ENCODE data around the gene PLN. TPM values are rescaled to one million over a fixed set of nuclear protein-coding genes. Genes with fewer than 3 reads are reported as not detected.

The PLN gene
- total RNA-seq, 2 donors from 2014 or later: 0.16 to 0.52 TPM

GRCh38 chr6:118603372-118603771, 55.3 kb downstream of the PLN start:
- Mint-ChIP-seq H3K9me3 (no peaks in the 10 kb centered on the region), H3K36me3 (ENCODE audit: low read depth) (peaks cover 43% of the 10 kb centered on the region)

DNA sequence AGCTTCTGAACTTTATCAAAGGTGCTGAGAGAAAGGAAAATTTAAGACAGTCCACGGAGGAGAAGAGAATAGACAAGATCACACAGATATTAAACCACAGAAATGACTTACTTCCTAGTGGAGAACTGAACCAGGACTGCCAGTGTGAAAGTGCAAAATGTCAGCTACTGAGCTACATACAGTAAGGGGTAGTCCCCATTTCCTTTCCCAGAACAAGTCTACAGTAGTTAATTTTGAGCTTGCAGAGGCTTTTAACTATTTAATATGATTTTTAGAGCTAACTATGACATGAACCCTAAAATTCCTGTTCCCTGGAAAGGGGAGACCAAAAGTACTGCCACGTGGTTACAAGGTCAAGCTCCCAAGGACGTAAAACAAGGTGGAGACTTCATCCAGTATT, 58.2 kb downstream of the PLN start:
- H3K4me3 Mint-ChIP-seq: peak overlapping the region; percentile 45
- peak overlapping the region; percentile 58 for H3K27ac Mint-ChIP-seq
- peaks cover 30% of the 10 kb centered on the region for H3K4me1 Mint-ChIP-seq
- ATAC-seq (replicated peaks): peak; percentile 64
- H3K9me3 Mint-ChIP-seq: no peaks in the 10 kb centered on the region
- peaks cover 53% of the 10 kb centered on the region for H3K36me3 Mint-ChIP-seq (ENCODE audit: low read depth)
- H3K27me3 Mint-ChIP-seq: no peaks in the 10 kb centered on the region

More at GRCh38 chr6:118603372-118603771, 55.3 kb downstream of the PLN start:
- Mint-ChIP-seq H3K27ac (no peak overlapping the region), H3K27me3 (no peaks in the 10 kb centered on the region), H3K4me1 (peaks cover 22% of the 10 kb centered on the region), H3K4me3 (no peak overlapping the region)
- ATAC-seq (replicated peaks): no peak

DNA sequence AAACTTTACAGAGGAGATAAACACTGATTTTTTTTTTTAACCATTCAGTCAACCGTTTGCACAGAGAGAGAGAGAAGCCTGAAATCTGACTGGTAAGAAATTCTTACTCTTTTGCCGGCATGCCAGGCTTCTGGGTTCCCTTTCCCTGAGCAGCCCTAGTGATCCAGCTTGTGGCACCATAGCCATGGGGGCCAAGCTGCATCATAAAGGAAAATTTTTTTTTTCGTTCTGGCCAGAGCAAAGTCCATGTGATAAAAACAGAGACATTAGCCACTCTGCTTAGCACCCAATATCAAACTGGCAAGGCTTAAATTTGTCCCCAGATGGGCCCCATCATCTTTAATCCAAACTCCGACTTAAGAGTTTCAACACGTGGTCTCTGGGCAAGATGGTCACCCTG, 58.8 kb downstream of the PLN start:
- Mint-ChIP-seq H3K4me1 (peaks cover 32% of the 10 kb centered on the region), H3K36me3 (ENCODE audit: low read depth) (peaks cover 57% of the 10 kb centered on the region), H3K27ac (peak overlapping the region; percentile 58), H3K9me3 (no peaks in the 10 kb centered on the region), H3K4me3 (peak overlapping the region; percentile 45), H3K27me3 (no peaks in the 10 kb centered on the region)
- ATAC-seq (replicated peaks): no peak

Other genes with a start within 250 kb of the PLN start
- gene CEP85L, start 103.3 kb downstream of the PLN start, total RNA-seq: 10 to 100 TPM; 32.3 to 46.2 TPM

Data from activated T-helper 17 cell treated with anti-CD3 and anti-CD28 coated beads, Interleukin-2, amount 50 U/mL, for 72 hours (primary cell).